NCI-H1694 treated with DMSO at 0.1 percent for 48 hours (cell line): Measurements from ENCODE around the gene ACSS1.

Experiments
- DNase-seq: peaks from one replicate; lab custom pipeline; 2025; lab: John Stamatoyannopoulos, UW

Gene ACSS1

DNA sequence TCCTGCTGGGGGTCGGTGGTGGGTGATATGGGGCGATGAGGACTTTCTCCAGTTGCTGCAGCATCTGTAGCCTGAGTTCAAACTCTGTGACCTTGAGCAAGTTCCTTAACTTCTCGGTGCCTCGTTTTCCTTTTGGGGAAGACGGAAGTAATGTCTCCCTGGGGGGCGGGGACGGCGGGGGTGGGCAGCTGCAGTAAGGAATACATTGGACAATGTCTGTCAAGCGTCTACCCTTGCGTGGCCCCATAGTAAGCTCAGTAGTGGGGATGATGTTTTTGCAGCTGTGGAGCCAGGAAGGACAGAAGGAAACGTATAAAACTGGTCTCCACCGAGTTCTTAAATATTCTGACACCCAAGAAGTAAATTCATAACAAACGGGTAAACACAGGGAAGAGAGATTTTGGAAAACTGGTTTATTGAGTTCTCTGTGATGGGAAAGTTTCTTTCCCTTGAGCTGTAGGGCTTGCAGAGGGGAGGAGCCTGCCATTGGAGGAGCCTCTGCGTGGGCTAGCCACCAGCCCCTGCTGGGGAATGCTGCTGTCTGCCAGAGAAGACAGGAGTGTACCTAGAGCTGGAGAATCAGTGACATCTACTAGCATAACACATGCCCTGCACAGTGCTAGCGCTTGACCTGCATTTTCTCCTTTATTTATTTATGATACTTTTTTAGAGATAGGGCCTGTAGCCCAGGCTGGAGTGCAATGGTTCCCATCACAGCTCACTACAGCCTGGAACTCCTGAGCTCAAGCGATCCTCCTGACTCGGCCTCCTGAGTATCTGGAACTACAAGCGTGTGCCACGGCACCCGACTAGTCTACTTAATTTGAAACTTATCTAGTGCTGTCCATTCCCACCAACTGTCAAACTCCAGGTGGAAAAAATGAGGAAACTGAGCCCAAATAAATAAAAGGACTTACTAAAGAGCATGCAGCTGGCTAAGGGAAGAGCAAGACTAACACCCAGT is 1.2 kb upstream of the ACSS1 start:
- DNase-seq: no peak

DNA sequence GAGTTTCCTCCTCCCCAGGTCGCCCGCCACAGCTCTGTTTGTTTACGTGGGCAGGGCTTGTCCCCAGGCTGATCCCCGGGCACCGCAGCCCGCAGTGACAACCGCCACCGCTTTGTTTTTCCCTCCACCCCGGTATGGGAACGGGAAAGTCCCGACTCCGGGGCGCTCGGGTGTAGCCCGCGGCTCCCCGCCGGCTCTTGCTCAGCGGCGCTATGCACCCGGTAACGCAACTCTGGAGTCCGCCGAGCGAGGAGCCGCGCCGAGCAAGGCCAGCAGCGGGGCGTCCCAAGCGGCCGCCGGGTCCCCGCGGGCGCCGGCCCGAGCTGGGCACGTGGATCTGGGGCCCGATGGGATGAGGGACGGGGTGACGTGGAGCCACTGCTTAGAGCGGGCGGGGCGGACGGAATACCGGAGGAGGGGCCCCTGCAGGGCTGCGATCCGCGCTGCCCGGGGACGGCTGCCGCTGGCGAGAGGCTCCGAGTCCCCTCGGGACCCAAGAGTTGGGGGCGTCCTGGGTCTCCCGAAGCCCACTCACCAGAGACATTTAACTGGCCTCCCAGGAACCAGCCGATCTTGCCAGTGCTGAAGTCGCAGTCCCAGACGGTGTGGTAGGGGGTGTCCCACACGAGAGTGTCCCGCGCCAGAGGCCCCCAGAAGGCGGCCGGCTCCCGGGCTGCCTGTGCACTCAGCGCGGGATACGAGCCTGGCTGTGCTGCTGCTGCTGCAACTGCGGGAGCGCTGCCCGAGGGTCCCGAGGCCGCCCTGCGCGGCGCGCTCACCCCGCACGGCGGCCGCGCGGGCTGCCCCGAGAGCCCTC is 497 bp downstream of the ACSS1 start:
- DNase-seq: no peak

DNA sequence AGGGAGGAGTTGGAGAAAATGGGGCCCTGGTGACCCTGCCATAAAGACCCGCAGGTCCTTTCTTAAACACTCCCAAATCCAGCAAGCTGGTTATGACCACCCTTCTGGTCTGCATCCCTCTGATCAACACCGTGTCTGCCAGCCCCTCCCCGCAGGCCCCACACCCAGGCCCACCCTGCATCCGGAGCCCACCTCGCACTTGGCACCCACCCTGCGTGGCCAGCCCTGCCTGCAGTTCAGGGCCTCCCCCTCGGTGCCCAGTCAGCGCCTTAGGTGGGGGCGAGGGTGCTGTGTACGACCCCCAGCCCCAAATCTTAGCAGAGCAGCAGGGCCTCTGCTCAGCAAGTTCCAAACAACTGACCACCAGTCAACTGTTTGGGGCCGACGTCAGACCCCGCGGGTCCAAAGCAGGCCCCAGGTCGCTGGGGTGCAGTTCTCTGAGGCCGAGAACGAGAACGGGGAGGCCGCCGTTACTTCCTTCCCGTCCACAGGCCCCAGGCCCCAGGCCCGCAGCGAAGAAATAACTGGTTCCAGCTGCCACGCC is 1.2 kb downstream of the ACSS1 start:
- DNase-seq: no peak

DNA sequence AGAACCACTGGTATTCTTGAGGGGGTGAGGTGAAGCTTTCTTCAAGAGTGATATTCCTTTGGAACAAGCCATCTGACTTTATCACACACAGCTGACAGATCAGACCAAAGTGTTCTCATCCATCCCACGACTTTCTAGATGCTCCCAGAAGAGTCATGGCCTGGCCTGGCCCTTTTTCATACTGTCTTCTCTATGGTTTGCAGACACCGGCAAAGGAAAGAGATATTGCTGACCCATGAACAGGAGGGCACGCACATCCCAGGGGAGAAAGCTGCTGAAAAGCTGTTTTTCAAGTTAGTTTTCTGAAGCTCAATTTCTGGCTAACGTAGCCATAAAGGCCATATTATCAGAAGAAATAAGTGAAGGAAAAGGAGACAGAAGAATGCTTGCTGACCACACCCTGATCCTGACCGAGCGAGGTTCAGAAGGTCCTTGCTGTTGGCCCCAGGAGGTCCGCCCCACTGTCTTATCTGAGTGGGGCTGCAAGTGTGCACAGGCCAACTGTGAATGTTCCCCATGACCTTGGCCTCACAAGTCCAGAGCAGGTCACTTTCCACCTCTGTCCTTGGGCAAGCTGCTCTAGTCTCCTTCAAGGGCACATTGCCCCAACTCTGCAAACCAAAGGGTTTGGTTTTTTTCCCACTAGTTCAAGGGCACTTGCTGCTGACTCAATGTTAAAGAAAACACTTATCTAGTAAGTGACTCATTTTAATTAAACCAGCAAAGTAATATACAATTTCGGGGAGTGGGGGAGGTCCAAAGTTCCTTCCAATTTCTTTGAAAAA is 2.0 kb downstream of the ACSS1 start:
- no peak for DNase-seq

DNA sequence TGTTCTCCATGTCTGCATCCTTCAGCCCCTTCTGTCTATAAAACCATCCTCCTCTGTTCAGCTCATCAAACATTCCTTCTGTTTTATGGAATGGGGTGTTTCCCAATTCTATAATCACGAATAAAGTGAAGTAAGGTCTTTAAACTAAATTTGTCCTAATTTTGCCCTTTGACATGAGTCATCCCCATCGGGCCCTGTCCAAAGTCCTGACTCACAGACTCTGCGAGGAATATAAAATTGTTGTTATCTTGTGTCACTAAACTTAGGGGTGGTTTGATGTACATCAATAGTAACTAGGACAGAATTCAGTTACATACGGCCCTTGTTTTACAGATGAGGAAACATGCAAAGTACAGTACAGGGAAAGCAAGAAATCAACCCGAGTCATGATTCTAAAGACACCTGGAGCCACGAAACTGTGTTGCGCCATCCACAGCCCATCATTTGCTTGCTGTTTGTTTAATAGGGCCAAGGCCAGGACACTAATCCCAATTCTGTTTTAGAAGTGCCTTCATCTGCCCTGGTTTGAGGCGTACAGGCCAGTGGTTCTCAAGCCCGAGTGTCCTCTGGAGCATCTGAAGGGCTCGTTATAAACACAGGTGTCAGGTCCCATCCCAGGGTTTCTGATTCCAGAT is 2.8 kb downstream of the ACSS1 start:
- DNase-seq: no peak

DNA sequence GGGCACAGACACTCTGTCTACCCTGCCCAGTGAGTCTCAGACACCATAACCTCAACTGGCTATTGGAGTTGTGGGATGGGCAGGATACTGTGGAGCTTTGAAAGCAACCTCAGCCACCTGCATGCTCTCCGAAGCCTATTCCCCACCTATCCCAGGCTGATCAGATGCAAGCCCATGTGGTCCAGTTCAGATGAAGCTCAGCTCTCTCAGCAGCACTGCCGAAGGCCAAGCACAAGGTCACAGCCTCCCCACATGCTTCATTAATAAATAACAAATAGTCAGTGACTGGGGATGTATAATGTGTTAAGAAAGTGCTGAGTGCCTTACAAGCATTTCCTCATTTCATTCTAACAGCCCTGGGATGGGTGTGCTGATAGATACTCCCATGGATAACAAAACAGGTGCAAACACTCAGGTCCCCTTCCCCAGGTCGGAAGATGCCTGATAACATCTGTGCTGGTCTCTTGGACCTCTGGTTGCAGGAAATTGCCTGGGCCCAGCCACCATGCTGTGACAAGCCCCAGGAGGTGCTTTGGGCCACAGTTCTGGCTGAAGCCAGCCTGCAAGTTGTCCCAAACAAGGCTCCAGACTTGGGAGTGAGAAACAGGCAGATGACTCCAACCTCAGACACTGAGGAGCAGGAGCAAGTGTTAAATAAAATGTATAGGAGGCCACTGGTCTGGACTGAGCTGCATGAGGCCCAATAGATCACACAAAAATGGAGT is 3.7 kb downstream of the ACSS1 start:
- no peak for DNase-seq

DNA sequence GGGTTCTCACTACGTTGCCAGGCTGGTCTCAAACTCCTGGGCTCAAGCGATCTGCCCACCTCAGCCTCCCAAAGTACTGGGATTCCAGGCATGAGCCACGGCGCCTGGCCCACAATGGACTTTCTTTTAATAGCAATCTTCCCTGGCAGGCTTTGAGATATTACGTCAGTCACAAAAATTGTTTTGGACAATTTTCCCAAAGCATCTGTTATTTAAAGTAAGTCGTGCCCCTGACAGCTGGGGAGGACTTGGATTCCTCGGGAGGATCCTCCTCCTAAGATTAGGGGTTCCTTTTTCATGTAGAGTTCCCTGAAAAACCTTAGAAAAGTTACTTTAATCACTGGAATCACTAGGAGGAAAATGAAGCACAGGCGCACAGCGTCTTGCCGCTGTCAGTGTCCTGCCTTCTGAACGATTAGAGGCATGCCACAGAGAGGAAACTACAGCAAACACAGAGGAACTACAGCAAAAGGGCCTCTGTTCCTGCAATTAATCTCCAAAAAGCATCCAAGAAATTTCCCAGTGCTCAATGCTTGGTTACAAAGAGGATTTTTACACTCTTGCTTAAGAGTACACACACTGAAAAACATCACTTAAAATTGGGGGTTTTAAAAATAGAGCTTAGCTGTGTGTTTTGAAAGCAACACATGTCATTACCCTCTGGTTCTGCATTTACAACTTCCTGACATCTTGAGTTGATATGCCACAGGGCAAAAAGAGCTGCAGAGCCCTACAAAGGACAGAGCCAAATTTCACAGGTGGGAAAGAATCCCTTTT is 4.5 kb downstream of the ACSS1 start:
- DNase-seq: peak; percentile 29

DNA sequence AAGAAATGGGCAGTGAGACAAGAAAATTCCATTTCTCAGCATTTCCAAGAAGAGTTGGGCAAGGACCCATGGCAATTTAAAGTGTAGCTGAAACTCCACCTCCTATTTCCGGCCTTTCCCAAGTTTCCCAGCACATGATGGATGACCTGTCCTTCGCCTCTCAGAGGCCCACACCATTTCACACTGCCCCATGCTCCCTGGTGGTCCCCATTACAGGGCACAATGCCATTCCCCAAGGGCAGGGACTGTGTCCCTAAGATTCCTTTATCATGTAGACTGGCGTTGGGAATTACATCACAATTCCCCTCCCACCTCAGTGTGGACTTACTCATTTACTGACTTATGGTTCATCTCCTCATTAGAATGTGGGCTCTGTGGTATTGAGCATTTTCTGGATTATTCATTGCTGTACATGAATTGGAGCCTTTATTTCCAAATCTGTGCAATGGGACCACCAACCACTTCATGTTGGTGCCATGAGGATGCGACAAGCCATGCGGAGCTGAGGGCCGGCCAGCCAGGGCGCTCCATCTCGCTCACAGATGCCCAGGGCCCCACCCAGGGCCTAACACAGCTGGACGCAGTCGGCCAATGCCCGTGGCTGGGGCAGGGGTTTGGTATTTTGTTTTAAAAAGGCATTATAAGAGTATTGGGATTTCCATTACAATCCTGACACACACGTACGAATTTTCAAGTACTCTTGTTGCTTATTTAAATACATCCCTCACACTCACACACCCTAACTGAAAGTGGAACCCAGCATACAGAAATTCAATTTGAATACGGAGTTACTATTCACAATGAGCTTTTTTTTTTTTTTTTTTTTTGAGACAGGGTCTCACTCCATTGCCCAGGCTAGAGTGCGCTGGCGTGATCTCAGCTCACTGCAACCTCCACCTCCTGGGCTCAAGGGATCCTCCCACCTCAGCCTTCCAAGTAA is 5.4 kb downstream of the ACSS1 start:
- no peak for DNase-seq

DNA sequence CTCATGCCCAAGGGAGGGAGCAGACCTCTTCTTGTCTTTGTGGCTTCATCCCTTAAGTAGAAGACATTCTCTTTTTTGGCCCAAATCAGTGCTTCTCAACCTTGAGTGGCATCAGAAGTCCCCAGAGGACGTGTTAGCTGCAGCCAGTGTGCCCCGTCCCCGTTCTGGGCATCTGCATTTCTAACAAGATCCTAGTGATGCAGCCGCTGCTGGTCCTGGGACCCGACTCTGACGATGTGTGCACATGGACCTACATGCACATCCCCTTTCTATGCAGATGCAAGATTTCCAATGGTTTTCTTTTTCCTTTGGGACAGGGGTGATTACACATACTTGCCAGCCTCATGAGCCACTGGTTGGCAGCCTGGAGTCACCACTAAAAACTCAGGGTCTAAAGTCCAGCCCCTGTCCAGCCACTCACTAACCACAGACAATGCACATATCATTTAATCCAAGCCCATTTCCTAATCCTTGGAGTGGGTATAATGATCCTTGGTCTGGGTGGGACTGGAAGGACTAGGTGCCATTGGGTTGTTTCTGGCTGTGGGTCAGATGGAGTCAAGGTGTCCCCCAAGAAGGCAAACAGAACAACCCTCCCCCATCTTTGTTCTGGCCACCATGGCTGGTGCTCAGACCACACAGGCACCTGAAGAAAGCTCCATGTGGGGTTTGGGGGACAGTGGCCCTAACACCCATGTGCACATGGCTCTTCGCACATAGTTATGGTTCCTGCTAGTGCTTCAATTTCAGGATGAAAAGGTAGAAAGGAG is 6.4 kb downstream of the ACSS1 start:
- DNase-seq: no peak

DNA sequence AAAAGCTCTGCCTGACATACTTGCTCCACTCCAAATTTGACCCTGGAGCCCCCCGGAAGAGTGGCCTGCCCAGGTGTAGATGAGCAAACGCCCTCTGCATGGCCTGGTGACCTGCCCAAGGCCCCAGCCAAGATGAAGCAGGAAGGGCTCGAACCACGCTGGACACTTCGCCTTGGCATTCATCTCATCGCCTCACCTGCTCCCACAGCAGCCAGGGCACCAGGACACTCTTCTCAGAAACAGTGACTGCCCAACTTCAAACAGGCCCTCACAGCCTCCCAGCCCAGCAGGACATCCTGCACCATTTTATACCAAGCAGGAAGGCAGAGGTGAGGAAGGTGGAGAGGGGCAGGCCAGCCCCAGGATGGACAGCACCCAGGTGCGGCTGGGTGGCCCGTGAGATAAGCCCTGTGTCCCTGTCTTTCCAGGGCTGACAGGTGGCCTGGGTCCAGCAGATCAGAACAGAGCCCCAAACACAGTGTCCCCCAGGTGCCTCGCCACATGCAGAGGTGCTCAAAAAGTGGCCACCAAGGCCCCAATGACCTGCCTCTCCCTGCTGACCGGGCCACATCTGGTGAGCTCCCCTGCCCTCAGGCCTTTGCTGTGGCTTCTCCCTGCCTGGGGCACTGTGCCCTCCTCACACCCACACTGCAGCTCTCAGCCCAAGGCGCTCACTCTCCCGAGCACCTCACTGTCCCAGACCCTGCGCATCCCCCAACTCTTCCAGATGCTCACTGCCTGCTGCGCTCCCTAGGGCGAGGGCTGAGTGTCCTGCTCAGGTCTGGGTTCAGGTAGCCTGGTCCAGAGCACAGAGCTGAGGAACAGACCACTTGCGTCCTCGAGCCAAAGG is 7.2 kb downstream of the ACSS1 start:
- no peak for DNase-seq

DNA sequence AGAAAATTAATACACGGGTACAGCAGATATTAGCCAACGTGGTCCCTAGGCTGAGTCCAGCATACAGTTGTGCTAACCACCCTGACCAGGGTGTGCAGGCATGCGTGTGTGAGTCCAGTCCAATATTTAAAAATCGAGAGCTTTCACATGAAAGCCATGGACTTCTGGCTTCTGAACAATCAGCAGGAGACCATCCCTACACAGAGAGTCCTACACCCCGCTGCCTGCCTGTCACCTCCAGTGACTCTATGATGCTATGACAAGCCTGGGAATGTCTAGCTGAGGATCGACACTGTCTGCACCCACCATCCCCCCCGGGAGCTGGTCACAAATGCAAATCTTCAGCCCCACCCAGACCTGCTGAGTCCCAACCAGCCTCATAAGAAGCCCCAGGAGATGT is 7.9 kb downstream of the ACSS1 start:
- no peak for DNase-seq

DNA sequence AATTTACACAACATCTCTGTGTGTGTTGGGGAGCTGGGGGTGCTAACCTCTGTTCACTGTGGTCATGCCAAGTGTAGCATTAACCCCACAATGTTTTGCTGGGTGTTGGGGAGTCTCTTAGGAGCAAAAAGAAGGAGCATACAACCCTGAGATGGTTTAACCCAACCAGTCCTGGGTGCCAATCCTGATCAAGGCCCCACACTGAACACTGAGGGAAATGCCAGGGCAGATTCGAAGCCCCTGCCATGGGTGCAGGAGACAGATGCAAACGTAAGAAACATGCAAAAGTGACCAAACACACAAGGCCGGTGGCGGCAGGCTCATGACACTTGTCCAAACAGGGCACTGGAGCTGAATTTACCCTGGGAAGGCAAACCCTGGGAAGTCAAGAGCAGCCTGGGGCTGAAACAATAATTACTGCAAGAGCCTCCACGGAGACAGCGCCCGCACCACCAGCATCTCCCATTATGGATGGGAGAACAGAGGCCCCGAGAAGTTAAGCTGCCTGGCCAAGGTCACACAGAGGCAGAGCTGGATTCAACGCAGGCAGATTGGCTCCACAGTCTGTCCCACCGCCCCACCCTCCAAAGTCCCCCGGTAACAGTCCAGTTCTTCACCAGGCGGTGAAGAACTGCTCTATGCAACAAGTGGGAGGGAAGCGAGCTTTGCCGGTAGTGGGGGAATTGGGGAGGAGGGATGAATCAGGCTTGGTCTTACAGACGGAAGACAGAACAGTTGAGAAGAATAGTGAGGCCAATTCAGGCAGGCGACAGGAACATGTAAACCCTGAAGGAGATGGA is 8.5 kb downstream of the ACSS1 start:
- DNase-seq: no peak

DNA sequence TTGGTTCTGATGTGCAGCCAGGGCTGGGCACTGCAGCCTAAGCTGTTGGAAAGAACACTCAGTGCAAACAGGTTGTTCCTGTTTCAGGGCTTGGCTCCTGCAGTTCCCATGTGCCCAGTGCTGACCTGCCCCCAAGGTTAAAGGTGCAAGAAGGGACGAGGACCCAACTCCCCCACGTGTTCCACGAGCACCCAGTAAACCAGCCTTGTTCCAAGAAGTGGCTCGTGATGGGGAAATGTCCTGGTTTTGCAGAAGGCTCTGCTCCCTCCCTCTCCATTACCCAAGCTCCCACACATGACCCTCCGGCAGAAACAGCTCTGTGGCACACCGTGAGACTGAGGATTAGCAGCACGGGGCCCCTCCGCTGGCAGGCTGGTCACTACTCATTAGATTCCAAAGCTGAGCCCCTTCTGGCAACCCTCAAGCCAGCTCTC is 9.4 kb downstream of the ACSS1 start:
- DNase-seq: no peak

DNA sequence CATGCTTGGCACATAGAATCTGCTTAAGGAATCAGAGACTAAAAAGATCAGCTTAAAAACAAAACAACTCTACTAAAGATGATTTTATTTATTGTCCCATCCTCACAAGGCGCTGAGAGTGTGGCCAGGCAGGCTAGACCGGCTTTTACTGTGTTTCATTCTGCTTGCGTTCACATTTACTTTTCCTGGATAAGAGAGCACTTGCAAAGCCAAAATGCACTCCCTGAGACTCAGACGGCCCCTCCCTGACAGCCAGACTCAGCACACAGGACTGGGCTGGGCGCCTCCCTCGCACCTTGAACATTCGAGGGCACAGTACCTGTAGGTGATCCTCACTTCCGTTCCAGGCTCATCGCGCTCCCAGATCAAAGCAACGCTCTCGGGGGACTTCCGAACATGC is 10.2 kb downstream of the ACSS1 start:
- no peak for DNase-seq

DNA sequence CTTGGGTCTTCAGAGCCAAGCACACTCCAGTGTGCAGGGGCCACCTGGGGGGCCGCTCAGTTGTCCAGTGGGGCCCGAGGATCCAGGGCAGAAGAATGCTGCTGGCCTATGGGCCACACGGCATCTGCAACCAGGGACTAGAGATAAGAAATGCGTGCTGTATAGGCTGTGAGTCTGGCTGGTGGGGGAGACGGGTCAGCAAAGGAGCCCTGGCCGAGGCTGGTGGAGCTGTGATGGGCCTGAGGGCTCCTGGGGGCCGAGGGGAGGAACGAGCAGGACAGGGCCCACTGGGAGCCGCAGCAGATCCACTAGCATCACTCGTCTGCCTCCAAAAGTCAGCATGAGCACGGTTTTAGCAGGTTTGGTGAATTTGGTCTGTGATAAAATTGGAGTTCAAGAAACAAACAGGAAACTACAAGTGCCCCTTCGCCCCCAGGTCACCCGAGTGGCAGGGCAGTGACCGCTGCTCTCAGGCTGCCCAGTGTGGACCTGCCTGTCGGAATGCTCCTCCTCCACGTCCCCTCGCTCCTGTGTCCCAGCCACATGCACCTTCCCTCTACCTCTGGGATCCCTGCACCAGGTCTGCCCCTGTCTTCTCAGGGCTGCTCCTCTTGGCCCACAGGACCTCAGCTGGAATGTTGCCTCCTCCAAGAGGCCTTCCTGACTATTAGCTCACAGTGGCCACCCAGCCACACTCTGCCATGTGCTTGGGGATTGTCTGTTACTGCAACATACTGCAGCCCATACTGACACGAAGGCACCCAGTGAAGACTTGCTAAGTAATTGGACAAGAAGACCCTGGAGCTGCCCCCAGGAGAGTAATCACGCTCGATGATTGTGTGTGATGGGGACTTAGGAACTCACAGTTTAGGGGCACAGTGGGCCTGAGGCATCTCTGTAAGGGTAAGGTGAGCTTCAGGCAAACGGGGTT is 10.9 kb downstream of the ACSS1 start:
- DNase-seq: no peak
